WERI-Rb-1 (cell line): ENCODE measurements around the gene EFR3B.

Source experiments
- DNase-seq: peaks from one replicate; pipeline ENCODE4 v3.0.0-alpha.2; 2020
- H3K27ac ChIP-seq: fragments of 250-450 bp; sonication (Bioruptor Pico); 2 replicates; pipeline ENCODE4 v1.5.1; 2020; ENCODE audit warnings: mild to moderate bottlenecking, moderate library complexity
- H3K27me3 ChIP-seq: fragments of 250-450 bp; sonication (Bioruptor Pico); 2 replicates; pipeline ENCODE4 v1.5.1; 2021; ENCODE audit warnings: mild to moderate bottlenecking, low read depth, moderate library complexity; ENCODE audit not compliant: insufficient read depth, severe bottlenecking
- H3K36me3 ChIP-seq: fragments of 250-450 bp; sonication (Bioruptor Pico); 2 replicates; pipeline ENCODE4 v1.5.1; 2020; ENCODE audit warnings: mild to moderate bottlenecking, moderate library complexity
- H3K4me3 ChIP-seq: 2 replicates; pipeline ENCODE4 v1.5.1; 2011; ENCODE audit warnings: low read depth, mild to moderate bottlenecking, control low read depth, low read length
- H3K9me3 ChIP-seq: fragments of 250-450 bp; sonication (Bioruptor Pico); 2 replicates; pipeline ENCODE4 v1.5.1; 2021; ENCODE audit warnings: mild to moderate bottlenecking, moderate library complexity; ENCODE audit not compliant: severe bottlenecking
- CTCF ChIP-seq: IDR thresholded peaks from 2 replicates; pipeline ENCODE4 v1.5.1; 2011; ENCODE audit warnings: low read depth, mild to moderate bottlenecking, control low read depth, inconsistent platforms, low read length

Gene EFR3B

DNA sequence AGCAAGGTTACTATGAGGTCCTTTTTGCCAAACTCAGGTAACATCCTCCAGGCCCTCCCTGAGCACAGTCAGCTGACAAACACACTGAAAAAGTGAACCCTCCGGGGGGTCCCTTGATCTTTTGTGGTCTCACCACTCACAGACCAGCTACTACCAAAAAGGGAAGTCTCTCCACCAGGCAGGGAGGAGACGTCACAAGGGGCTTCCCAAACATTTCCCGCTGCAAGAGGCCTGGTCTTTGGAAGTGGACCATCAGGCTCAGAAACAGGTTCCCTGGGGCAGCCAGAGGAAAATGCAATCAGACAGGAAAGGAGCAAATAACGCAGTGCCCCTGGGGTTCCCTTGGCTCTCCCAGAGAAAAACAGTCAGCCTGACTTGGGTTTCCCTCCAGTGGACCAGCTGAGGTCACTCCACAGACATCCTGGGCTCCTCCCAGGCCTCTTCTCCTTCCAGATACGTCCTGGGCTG, 165.2 kb downstream of the EFR3B start:
- TF ChIP-seq CTCF = no peak
- DNase-seq = no peak
- Histone ChIP-seq H3K4me3 (no peak overlapping the region), H3K36me3 (no peaks in the 10 kb centered on the region), H3K27me3 (no peaks in the 10 kb centered on the region), H3K9me3 (no peaks in the 10 kb centered on the region), H3K27ac (no peak overlapping the region)
